ENCODE results near the gene ZCCHC9.
A peak's percentile ranks its signal among the peaks of the same experiment; 100 is the strongest.
"Not testable (repeated sequence)": the region's sequence is repeated elsewhere in the genome, so short reads cannot be mapped to it uniquely, and the experiment has no call there.

Gene ZCCHC9

DNA sequence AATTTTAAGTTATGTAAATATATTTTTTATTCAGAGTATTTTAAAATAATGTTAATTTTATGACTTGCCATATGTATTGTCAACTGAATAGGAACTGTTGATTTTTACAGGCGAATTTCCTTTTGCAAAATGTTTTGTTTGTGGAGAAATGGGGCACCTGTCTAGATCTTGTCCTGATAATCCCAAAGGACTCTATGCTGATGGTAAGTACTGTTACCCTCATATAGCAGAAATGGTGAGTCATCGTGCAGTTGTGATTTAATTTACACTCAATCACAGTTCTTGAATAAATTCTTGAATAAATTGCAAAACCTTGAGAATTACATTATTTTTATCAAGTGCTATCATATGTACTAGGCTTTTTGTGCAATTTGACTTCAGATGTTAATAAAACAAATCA, 7.4 kb downstream of the ZCCHC9 start:
- no peak for DNase-seq (ENCODE audit: low spot score)

DNA sequence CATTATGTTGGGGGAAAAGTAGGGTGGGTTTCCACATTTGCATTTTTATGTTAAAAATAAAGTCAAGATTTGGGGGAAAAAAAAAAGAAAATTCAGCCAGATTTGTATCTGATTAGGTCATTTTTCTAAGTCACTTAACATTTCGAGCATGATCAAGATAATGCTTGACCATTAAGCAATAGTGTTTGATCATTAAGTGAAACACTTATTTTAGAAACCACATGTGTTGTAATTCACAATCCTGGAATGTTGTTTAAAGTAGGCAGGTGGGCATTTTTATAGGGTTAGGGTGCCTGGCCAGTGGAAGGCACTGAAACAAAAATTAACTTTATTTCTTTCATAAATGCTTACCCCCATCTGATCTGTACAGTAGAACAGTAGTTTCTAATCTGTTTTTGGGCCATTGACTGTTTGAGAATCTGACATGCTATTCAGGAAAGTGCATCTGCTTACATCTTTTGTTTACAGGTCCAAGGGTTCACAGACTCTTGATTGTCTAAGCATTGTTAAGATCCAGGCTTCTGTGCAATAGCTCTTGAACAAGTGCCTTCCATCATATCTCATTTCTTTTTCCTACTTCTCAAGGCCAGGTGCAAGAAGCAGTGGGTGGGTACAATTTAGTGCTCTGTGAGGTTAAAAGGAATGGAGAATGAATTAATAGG, 9.1 kb downstream of the ZCCHC9 start:
- DNase-seq (ENCODE audit: low spot score), result no peak

DNA sequence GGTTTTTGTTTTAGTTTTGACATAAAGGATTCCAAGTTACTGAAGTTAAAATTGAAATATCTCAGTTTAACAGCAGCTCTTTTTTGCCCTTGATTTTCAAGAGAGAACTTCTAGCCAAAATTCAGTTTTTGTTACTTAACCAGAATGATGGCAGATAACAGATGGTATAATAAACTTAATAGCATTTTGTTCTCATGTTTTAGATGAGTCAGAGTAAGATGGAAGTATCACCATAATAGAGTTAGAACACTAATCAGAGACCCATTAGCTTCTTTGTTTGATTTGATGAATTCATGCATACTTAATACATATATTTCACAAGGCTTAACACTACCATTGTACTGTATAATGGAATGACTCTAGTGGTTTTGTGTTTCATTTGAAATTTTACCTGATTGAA, 11.9 kb downstream of the ZCCHC9 start:
- no peak for DNase-seq (ENCODE audit: low spot score)

DNA sequence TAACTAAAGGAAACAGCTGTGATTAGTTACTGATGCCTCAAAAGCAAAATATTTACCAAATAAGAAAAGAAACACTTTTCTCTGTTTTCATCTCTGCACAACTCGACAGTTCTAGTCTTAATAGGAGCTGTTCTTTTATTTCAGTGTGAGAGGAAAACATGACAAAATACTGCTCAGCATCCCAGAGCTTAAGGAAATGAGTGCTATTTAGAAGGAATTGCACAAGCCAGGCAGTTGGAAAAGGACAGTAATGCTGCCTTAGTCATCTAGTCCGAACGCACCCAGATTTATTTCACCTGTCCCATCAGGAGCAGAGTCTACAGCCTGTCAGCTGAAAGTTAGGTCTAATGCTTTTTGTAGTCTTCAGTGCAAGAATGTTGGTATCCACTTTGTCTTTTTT, 12.3 kb downstream of the ZCCHC9 start:
- DNase-seq (ENCODE audit: low spot score), result no peak

DNA sequence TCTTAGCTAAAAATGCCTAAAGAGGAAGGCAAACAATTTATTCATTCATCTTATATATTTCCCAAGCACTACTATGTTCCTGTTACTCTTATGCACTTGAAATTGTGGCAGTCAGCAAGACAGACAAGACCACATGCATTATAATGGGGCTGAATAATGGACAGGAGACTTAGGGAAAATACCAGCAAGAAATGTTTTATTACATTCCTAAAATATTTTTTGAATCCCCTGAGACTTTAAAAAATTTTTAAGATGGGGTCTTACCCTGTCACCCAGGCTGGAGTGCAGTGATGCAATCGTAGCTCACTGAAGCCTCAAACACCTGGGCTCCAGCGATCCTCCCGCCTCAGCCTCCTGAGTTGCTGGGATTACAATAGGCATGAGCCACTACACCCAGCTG, 13.2 kb downstream of the ZCCHC9 start:
- DNase-seq (ENCODE audit: low spot score), result no peak

DNA sequence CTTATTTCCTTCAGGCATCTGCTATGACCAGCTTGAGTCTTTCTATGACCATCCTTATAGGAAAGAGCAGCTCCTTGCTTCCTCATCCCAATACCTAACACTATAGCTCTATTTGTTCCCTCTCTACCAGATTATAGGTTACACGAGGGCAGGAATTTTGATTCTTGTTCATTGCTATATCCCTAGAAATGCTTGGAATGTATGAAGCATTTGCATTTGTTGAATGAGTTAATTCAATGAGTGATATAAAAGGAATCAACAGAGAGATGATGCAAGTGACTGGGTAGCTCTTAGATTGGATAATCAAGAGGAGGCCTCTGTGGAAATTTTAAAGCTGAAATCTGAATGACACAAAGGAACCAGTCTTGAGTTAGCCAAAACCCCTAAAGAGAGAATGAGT, 13.9 kb downstream of the ZCCHC9 start:
- no peak for DNase-seq (ENCODE audit: low spot score)

DNA sequence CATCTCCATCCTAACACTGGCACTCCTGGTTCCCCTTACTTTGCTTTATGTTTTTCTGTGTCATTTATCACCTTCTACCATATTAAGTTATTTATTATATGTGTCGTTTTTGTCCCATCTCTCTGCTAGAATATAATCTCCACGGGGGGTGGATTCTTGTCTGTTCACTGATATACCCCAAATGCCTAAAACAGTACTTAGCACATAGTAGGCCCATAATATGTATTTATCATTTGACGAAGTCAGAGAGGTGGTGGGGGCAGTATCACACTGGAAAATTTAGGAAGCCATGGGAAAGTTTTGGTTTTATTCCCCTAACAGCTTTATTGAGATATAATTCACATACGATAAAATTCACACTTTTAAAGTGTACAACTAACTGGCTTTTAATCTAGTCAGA, 14.4 kb downstream of the ZCCHC9 start:
- DNase-seq (ENCODE audit: low spot score), result no peak

DNA sequence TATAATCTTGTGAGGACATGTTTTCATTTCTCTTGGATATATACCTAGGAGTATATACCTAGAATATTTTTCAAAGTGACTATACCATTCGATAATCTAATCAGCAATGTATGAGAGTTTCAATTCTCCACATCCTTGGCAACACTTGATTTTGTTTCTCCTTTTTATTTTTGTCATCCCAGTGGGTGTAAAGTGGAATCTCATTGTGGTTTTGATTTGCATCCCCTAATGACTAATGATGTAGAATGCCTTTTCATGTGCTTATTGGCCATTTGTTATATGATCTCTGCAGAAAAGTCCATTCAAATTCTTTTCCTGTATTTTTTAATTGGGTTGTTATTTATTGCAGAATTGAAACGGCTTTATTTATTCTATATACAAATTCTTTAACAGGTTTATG, 15.2 kb downstream of the ZCCHC9 start:
- no peak for DNase-seq (ENCODE audit: low spot score)

DNA sequence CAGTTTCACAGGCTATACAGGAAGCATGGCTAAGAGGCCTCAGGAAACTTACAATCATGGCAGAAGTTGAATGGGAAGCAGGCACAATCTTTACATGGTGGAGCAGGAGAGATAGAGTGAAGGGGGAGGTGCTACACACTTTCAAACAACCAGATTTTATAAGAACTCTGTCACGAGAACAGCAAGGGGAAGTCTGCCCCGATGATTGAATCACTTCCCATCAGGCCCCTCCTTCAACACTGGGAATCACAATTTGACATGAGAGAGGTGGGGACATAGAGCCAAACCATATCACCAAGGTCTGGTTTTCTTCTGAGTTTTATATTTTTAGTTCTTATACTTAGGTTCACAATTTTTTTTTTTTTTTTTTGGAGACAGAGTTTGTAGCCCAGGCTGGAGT, 16.1 kb downstream of the ZCCHC9 start:
- DNase-seq (ENCODE audit: low spot score), result no peak

DNA sequence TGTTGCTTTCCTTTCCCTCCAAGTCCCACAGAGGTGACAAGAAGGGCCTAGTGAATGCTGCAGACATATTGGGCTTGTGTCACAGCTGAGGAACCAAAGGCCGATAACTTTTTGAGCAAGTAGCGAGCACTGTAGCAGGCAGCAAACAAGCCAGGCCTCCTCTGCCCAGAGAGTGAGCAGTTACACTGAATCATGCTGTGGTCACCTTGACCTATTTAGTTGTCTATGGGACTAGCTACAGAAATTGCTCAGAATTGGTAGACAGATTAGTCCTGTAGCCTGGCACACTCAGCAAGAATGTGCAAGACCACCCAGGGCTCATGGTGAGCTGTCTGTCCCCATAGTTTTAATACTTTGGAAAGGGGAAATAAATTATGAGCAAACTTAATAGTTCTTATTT, 25.2 kb downstream of the ZCCHC9 start:
- DNase-seq (ENCODE audit: low spot score), result no peak

DNA sequence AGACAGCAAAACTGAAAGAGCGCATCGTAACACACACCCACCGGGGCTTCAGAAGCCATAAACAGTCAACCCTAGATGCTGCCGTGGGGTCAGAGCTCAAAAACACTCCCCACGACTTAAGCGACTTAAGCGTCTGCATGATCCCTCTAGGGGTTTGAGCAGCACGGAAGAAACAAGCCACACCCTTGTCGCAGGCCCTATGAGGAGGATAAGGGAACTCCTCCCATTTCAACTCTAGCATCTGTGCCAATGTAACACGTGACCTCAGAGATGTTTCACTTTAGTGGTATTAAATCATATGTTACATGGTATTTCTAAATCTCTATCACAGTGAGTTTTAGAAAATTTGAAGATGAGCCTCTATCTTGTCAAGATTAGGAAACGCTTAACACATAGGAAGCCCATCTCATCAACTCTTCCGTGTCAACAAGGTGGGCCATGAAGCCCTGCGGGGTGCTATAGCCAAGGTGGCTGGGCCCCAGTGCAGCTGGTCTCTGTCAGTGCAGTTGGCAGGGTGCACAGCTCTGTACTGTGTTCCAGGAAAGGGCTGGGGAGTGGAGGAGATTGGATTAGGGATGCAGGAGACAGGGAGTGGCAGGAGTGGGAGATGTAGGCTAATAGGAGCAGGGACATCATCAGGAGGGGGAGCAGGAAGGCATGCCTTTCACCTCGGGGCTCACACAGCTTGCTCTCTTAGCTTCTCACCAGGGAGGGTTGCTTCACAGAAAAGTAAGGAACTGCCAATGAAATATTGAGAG, 33.1 kb downstream of the ZCCHC9 start:
- peak; percentile 4 for DNase-seq (ENCODE audit: low spot score)

DNA sequence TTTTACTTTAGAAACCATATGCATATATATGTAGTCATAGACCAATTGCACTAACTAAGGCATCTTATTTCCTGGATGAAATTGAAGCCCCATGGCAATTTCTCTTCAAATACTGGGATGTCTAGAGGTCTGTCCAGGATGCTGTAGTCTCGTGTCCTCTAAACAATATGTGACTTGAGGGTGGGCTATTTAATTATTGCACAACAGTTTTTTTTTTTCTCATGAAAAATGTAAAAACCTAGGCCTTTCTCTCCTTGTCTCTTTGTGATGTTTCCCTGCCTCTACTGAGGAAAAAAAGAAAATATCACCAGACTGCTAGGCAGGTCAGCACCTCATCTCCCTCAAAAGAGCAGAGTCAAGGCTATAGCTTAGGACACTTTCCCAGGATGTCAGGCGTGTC, 34.6 kb downstream of the ZCCHC9 start:
- no peak for DNase-seq (ENCODE audit: low spot score)

DNA sequence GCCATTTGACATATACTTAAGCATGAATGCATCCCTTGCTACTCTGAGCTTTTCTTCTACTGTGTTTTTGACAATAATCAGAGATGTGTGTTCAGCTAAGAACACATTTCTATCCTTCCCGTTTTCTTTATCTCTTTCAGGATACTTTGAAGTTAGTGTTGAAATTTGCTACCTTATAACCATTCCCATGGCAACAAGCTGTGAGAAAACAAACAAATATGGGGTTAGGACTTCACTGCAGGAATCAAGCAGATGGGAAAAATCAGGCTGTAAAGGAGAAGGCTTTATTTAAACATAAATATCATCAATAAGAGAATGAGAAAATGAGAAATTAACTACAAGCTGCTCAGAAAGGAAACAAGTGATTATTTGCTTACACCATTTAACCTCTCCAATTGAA, 35.2 kb downstream of the ZCCHC9 start:
- no peak for DNase-seq (ENCODE audit: low spot score)

DNA sequence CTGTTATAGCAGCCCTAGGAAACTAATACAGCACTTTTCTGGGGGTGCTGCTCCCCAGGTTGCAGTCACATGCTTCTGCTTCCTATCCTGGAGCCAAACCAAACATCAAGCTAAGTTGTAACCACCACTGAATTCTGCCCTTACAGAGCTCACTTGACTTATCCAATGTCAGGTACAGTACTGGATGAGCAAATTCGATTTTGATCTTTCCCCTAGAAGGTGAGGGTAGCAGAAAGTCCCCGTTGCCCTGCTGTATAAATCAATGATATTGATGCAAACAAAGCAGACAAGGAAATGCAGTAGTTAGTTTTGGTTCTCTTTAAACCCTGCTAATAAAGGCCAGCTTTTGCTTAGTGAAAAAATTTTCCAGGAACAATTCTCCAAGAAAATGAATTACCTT, 36.4 kb downstream of the ZCCHC9 start:
- DNase-seq (ENCODE audit: low spot score), result no peak

DNA sequence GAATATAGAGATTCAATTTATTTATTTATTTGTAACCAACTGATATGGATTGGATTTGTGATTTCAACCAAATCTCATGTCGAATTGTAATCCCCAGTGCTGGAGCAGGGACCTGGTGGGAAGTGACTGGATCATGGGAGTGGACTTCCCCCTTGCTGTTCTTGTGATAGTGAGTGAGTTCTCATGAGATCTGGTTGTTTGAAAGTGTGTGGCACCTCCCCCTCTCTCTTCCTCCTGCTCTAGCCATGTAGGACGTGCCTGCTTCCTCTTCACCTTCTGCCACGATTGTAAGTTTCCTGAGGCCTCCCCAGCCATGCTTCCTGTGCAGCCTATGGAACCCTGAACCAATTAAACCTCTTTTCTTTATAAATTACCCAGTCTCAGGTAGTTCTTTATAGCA, 36.8 kb downstream of the ZCCHC9 start:
- DNase-seq (ENCODE audit: low spot score), result not testable (repeated sequence)

DNA sequence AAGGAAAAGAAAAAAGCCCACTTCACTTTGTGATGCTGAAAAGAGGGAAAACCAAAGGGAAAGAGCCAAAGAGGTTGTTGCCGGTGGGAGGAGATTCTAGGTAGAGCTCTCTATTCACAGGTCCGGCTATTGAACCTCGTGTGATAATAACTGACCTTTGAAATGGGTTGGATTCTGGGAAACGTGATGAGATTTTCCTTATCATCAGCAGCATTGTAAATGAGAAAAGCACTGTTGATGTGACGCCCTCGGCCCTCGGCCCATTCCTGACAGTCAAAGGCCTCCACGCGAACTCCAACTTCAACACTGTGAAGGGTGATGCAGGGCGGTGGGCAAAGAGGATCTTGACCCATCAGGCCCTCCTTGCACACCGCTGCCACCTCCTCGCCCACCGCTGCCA, 43.3 kb downstream of the ZCCHC9 start:
- DNase-seq (ENCODE audit: low spot score), result no peak

DNA sequence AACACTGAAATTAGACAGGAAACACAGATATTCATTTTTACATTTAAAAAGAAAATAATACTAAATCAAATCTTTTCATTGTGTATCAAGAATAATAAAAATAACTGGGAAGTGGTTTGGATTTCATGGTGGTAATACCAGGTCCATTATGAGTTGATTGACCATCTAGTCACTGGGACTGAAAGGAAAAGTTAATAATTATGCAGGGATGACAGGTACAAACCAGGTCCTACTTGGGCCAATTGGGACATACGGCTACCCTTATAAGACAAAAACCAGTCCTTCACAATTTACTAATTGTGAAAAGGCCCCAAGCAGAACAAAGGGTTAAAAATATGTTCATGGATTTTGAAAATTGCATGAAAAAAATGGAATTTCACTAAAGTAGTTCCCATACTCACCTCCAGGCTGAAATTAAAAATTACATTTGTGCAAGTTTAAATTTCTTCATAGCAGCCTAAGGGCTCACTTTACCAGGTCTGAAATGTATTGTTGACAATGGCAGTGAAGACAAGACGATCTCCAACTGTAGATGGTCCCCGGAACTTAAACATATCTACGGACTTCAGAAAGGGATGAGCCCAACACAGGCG, 44.1 kb downstream of the ZCCHC9 start:
- DNase-seq (ENCODE audit: low spot score), result no peak

DNA sequence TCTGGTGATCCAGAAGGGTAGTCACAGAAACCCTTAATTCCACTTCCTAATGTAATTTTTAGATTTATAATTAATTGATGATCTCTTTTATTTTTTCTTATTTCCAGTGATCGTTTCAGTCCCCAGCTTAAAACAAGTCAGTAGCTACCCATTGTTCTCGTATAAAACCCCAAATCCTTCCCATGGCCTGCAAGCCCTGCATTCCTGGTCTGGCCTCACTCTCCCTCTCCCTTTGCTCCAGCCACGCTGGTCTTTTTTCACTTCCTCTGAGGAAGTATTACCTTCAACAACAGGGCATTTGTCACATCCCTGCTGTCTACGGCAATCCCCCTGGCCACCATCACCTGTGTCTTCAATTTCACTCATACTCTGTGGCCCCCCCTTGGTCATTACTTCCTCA, 47.8 kb downstream of the ZCCHC9 start:
- DNase-seq (ENCODE audit: low spot score), result no peak

DNA sequence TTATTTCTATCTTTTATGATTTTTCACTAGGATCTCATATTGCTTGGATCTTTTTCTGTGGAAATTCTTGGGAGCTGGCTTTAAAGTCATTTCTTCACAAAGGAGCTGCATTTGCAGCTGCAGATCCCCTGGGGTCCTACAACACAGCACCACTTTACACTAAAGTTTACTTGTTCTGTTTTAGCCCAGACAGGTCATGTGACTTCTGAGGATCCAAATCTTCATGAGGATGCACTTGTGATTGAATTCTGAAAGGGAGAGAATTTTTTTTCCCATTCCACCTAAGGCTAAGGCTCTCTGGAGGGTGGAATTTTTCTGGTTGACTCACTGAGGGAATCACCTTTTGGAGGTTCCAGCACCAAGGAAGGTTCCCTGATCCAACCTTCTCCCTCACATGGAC, 49.1 kb downstream of the ZCCHC9 start:
- DNase-seq (ENCODE audit: low spot score), result no peak

DNA sequence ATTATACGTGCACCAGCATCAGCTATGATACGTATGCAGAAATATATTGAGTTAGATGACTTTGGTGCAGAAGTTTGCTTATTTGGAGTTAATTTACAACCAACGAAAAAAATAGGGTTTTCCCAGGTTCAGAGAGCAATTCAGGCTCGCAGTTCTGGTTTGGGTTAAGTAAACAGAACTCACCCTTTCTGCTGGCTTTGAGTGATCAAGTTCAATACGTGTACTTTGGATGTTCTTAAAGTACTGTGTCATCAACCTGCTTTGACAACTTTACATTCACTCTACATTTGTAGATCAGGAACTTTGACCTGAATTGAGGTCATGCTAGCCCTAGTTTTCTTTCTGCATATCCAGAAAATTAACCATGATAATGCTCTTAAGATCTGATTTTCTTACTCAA, 51.8 kb downstream of the ZCCHC9 start:
- no peak for DNase-seq (ENCODE audit: low spot score)

DNA sequence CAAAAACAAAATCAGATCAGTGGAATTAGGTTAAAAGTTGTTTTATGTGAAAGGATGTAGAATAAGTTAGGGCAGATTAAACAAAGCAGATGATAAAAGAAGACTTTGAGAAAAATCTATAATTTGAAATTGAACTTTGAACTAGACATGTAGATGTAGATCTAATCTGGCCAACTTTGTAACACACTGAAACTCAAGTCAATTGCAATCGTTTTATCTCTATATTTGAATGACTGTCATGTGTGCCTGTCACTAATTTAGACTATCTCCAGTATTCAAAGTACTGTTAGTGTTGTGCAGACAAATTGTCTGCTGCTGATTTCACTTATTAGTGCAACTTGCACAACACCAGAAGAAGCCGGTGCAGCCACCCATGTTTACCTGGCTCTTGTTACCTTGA, 52.7 kb downstream of the ZCCHC9 start:
- DNase-seq (ENCODE audit: low spot score), result no peak

DNA sequence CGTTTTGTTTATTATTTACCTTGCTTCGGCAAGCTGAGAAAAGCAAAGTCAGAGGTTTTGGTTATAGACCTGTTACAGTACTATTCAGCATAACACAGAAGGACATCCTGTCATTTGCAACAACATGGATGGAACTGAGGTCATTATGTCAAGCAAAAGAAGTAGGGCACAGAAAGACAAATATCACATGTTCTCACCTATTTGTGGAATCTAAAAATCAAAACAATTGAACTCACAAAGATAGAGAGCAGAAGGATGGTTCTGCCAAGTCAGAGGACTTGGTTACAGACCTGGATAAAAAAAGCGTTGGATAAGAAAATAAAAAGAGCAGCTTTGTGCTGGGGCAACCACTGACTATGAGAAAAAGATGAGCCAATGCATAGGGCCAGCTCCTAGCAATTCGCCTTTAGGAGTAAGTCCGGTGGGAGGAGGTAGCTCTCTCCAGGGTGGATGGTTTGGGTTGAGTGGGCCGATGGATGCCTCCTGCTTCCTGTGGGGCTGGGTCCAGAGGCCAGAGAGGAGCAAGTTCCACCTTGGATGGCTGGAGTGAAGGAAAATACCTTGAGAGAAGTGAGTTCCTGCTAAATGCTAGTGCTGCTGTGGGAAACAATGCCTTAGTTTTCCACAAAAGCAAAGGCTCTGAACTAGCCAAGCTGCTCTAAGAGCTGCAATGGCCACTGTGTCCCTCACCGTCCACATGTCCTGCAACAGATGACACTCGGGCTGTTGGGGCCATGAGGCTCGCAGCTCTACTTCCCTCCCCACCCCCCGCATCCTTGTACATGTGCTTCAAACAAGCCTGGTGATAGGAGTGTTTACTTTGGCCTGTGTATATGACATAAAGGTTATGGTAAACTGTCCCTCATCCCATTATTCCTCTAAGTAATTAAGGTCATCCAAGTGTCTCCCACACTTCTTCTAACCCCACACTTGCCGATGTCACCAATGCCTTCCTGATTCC, 54.2 kb downstream of the ZCCHC9 start:
- DNase-seq (ENCODE audit: low spot score), result no peak

DNA sequence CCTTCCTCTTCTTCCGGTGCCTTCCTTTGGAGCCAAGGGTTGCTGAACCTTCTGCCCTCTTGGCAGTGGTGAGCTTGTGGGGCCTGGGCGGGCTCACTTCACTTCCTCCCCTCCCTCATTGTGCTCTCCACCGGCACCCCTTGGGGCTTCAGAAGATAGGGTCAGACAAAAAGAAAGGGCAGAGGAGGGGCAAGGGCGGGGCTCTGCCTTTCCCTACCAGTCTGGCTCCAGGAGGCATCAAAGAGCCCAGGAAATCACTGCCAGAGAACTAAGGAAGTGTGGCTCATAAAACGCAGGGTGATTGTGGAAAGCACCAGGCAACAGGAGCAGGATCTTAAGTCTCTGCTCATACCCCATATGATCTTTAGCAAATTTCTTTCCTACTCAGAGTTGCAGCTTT, 57.7 kb downstream of the ZCCHC9 start:
- DNase-seq (ENCODE audit: low spot score), result no peak
